HEK293T (cell line): Measurements from ENCODE around the gene ZFYVE19.
A peak's percentile ranks its signal among the peaks of the same experiment; 100 is the strongest.

ENCODE experiments used
- BHLHE40 ChIP-seq: fragments of 450-650 bp; IDR thresholded peaks from 2 replicates; pipeline ENCODE4 v1.6.1; 2016; ENCODE audit warnings: mild to moderate bottlenecking, moderate library complexity, borderline replicate concordance
- CTBP1 ChIP-seq: fragments of 450-650 bp; IDR thresholded peaks from 2 replicates; pipeline ENCODE4 v1.6.1; 2016; ENCODE audit warnings: borderline replicate concordance
- ELF4 ChIP-seq: fragments of 450-650 bp; IDR thresholded peaks from 2 replicates; pipeline ENCODE4 v1.6.1; 2017; ENCODE audit warnings: antibody characterized with exemption
- FOXA1 ChIP-seq: fragments of 450-650 bp; IDR thresholded peaks from 2 replicates; pipeline ENCODE4 v1.6.1; 2016; ENCODE audit warnings: mild to moderate bottlenecking
- FOXK2 ChIP-seq: fragments of 450-650 bp; IDR thresholded peaks from 2 replicates; pipeline ENCODE4 v1.6.1; 2016; ENCODE audit warnings: mild to moderate bottlenecking
- FOXM1 ChIP-seq: fragments of 450-650 bp; IDR thresholded peaks from 2 replicates; pipeline ENCODE4 v1.6.1; 2017; ENCODE audit warnings: mild to moderate bottlenecking, borderline replicate concordance
- HDGF ChIP-seq: fragments of 450-650 bp; IDR thresholded peaks from 2 replicates; pipeline ENCODE4 v1.6.1; 2017; ENCODE audit warnings: antibody characterized with exemption, borderline replicate concordance
- L3MBTL2 ChIP-seq: fragments of 450-650 bp; conservative IDR thresholded peaks from 2 replicates; pipeline ENCODE4 v1.6.1; 2016; ENCODE audit warnings: mild to moderate bottlenecking
- LEF1 ChIP-seq: fragments of 450-650 bp; IDR thresholded peaks from 2 replicates; pipeline ENCODE4 v1.6.1; 2017; ENCODE audit warnings: mild to moderate bottlenecking, borderline replicate concordance
- SP1 ChIP-seq: fragments of 450-650 bp; IDR thresholded peaks from 2 replicates; pipeline ENCODE4 v1.6.1; 2017
- SUZ12 ChIP-seq: fragments of 450-650 bp; IDR thresholded peaks from 2 replicates; pipeline ENCODE4 v1.6.1; 2016; ENCODE audit warnings: mild to moderate bottlenecking
- TARDBP ChIP-seq: fragments of 450-650 bp; IDR thresholded peaks from 2 replicates; pipeline ENCODE4 v1.6.1; 2016
- ZNF384 ChIP-seq: fragments of 450-650 bp; IDR thresholded peaks from 2 replicates; pipeline ENCODE4 v1.6.1; 2016
- TF ChIP-seq, protein P1 (sequence below): fragments of 450-650 bp; IDR thresholded peaks from 2 replicates; pipeline ENCODE4 v1.6.1; 2016

DNA sequence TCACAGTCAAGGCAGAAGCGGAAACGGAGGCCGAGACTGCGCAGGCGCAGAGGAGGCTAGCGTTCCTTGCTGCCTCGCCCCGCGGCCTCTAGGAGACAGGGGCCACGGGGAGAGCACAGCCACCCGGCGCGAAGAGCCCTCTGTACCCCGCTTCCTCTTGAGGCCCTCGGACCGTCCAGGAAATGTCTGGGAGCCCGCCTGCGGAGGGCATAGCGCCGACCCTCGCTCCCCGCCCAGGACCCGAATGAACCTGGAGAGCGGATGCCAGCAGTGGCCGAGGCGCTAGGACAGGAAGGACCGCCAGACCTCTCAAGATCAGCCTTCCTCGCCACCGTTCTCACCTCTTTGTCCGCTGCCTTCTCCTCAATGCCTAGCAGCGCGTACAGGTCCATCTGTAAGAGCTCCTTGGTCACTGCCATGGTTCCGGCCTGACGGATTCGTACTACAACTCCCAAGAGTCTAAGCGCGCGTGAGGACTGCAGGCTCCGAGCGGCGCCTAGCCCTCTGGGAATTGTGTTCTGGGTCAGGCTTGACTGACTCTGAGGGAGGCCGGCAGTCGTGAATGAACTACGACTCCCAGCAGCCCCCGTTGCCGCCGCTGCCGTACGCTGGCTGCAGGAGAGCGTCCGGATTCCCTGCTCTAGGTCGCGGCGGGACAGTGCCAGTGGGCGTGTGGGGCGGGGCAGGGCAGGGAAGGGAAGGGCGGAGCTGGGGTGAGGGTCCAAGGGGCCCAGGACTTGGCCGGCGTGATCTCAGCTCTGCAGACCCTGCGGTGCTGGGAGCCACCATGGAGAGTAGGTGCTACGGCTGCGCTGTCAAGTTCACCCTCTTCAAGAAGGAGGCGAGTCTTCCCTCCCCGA lies at the start of gene ZFYVE19, which contains the start of gene DNAJC17:
- no peak for TF ChIP-seq HDGF
- no peak for TF ChIP-seq TARDBP
- TF ChIP-seq, protein P1, sequence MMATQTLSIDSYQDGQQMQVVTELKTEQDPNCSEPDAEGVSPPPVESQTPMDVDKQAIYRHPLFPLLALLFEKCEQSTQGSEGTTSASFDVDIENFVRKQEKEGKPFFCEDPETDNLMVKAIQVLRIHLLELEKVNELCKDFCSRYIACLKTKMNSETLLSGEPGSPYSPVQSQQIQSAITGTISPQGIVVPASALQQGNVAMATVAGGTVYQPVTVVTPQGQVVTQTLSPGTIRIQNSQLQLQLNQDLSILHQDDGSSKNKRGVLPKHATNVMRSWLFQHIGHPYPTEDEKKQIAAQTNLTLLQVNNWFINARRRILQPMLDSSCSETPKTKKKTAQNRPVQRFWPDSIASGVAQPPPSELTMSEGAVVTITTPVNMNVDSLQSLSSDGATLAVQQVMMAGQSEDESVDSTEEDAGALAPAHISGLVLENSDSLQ, result peak; percentile 46; the same call in 1 of the 2 replicates
- no peak for TF ChIP-seq CTBP1
- TF ChIP-seq ZNF384, result no peak
- no peak for TF ChIP-seq FOXA1
- TF ChIP-seq FOXM1, result no peak
- TF ChIP-seq ELF4, result no peak
- no peak for TF ChIP-seq SP1
- TF ChIP-seq LEF1, result no peak
- TF ChIP-seq FOXK2, result no peak
- TF ChIP-seq BHLHE40, result no peak
- TF ChIP-seq SUZ12, result peak; percentile 63; the same call in 1 of the 2 replicates
- TF ChIP-seq L3MBTL2, result no peak
